NB4 (cell line): Measurements from ENCODE around the gene FABP1.

Source experiments
- DNase-seq: peaks from one replicate; pipeline ENCODE4 v3.0.0; 2010; ENCODE audit warnings: low read depth
- H3K4me3 ChIP-seq: one replicate; pipeline ENCODE4 v1.5.1; 2011; ENCODE audit warnings: mild to moderate bottlenecking, low read depth, low read length, moderate library complexity
- CTCF ChIP-seq: IDR thresholded peaks from one replicate; pipeline ENCODE4 v1.5.1; 2012; ENCODE audit warnings: low read depth, low read length
- MAX ChIP-seq: IDR thresholded peaks from 2 replicates; pipeline ENCODE4 v1.6.1; 2011; ENCODE audit warnings: low read depth, low read length
- MYC ChIP-seq: IDR thresholded peaks from 2 replicates; pipeline ENCODE4 v1.6.1; 2011; ENCODE audit warnings: low read depth, low read length
- POLR2A ChIP-seq: IDR thresholded peaks from 2 replicates; pipeline ENCODE4 v1.6.1; 2011; ENCODE audit warnings: mild to moderate bottlenecking; ENCODE audit not compliant: insufficient read length; ENCODE audit errors: extremely low read depth

FABP1 gene

GRCh38 chr2:88123164-88123974 lies 4.5 kb downstream of the FABP1 start:
- H3K4me3 ChIP-seq = no peak overlapping the region
- TF ChIP-seq CTCF (no peak), MAX (no peak), MYC (no peak), POLR2A (no peak)
- DNase-seq = no peak

- H3K4me3 ChIP-seq = no peak overlapping the region
- TF ChIP-seq CTCF (no peak), MAX (no peak), POLR2A (no peak), MYC (no peak)
- no peak for DNase-seq
Measured at GRCh38 chr2:88122141-88122884, 5.5 kb downstream of the FABP1 start.

- no peak for DNase-seq
- TF ChIP-seq CTCF (no peak), POLR2A (no peak), MYC (no peak), MAX (no peak)
- H3K4me3 ChIP-seq = no peak overlapping the region
Measured at GRCh38 chr2:88121678-88122077, 6.2 kb downstream of the FABP1 start.

- TF ChIP-seq MAX = no peak
- TF ChIP-seq POLR2A = no peak
- TF ChIP-seq MYC = no peak
- no peak for TF ChIP-seq CTCF
- H3K4me3 ChIP-seq = no peak overlapping the region
- DNase-seq = no peak
Measured at GRCh38 chr2:88117973-88118372, 9.9 kb downstream of the FABP1 start.

- no peak overlapping the region for H3K4me3 ChIP-seq
- no peak for DNase-seq
- TF ChIP-seq MAX (no peak), POLR2A (no peak), MYC (no peak), CTCF (no peak)
Measured at GRCh38 chr2:88116669-88117432, 11.0 kb downstream of the FABP1 start.
